Transverse colon (tissue), 4 donors: ENCODE data around the gene BCL6. TPM values are rescaled to one million over a fixed set of nuclear protein-coding genes. Genes with fewer than 3 reads are reported as not detected.

Experiments used
- DNase-seq: peaks from one replicate; pipeline ENCODE4 v3.0.0-alpha.2; 2019
- H3K27ac ChIP-seq, 4 donors: fragments of 200-600 bp; sonication (generic); 2 replicates each; pipeline ENCODE4 v1.5.1; 2016 to 2018; ENCODE audit warnings: inconsistent platforms in 4 of 4
- H3K27me3 ChIP-seq: fragments of 200-600 bp; sonication (generic); 2 replicates; pipeline ENCODE4 v1.5.1; 2017; ENCODE audit warnings: inconsistent platforms
- H3K36me3 ChIP-seq, 4 donors: fragments of 200-600 bp; sonication (generic); 2 replicates each; pipeline ENCODE4 v1.5.1; 2017 to 2019; ENCODE audit warnings: inconsistent platforms in 4 of 4
- H3K4me1 ChIP-seq, 4 donors: fragments of 200-600 bp; sonication (generic); 2 replicates each; pipeline ENCODE4 v1.5.1; 2017 to 2020; ENCODE audit warnings: inconsistent platforms in 4 of 4
- H3K4me3 ChIP-seq, 4 donors: fragments of 200-600 bp; sonication (generic); 1 replicate in 1 of 4; 2 replicates in 3 of 4; pipeline versions ENCODE4 v1.5.1 to v1.6.1; 2017 to 2019; ENCODE audit warnings: inconsistent platforms in 4 of 4
- H3K9me3 ChIP-seq, 2 donors: fragments of 200-600 bp; sonication (generic); 2 replicates each; pipeline ENCODE4 v1.5.1; 2017 to 2019; ENCODE audit warnings: inconsistent platforms in 2 of 2
- EP300 ChIP-seq: sonication (generic); formaldehyde crosslinking; IDR thresholded peaks from one replicate; pipeline ENCODE4 v1.6.1; 2017; ENCODE audit warnings: antibody characterized with exemption, low read depth
- POLR2A ChIP-seq: fragments of 450-650 bp; IDR thresholded peaks from one replicate; pipeline ENCODE4 v1.6.1; 2016; ENCODE audit warnings: antibody characterized with exemption, mild to moderate bottlenecking, moderate library complexity
- POLR2AphosphoS5 ChIP-seq, 3 donors: sonication (generic); formaldehyde crosslinking; IDR thresholded peaks; one replicate each; pipeline ENCODE4 v1.6.1; 2016; ENCODE audit warnings: antibody characterized with exemption in 3 of 3
- WGBS, 2 donors: methylation state at CpG; one replicate each; pipeline ENCODE4 v1.1.5; 2018; ENCODE audit warnings: low coverage in 1 of 2; 5-methylcytosine and 5-hydroxymethylcytosine counted together
- in situ Hi-C, 4 donors: fragments of 200-750 bp; cut with MboI; loops; one replicate each; pipeline versions ENCODE4 v1.15.0 to v1.15.1; 2017; ENCODE audit warnings: low sequenced_read_pairs in 3 of 4, low pct_ligation_motif_present in 1 of 4, low pct_unique_long_range_greater_than_20kb in 1 of 4
- intact Hi-C: fragments of 100-400 bp; cut with DNase I; formaldehyde crosslinking; loops from one replicate; pipeline ENCODE4 v1.15.1; 2023; ENCODE audit warnings: low total_unique reads
- total RNA-seq, 4 donors: library from RNA; depleted of rRNA; stranded (reverse); fragments of >200 nt; gene quantifications; one replicate each; pipeline ENCODE4 v1.1.0, GENCODE V29; 2016
- TF ChIP-seq, protein P1 (sequence below), 5 experiments: fragments of 200-600 bp in 3 of 5; fragments of 450-650 bp in 2 of 5; sonication (generic) in 3 of 5; IDR thresholded peaks; 1 replicate in 2 of 5; 2 replicates in 3 of 5; pipeline ENCODE4 v1.5.1; 2016 to 2017; ENCODE audit warnings: antibody characterized with exemption in 5 of 5, inconsistent platforms in 3 of 5, mild to moderate bottlenecking in 2 of 5, moderate library complexity in 1 of 5

Gene BCL6
- total RNA-seq, 4 donors from 2014 or later, result 18.7 to 65.5 (median 32.5) TPM

DNA sequence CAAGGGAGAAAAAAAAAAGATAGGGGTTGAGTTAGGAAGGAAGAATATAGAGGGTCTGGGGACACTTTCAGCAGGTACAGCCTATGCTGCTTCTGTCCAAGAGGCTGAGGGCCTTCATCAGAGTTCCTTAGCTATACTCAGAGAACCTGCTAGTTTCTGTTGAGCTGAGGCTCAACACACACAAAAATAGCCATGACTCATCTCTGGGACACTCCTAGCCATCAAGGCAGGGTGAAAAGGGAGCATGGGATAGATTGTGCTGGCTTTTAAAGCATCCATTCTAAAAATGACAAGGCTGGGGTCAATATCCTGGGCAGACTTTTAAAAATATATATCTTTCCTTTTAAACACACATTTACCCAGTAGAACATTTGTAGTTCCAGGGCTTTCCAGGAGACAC is 40.1 kb downstream of the BCL6 start:
- no peak overlapping the region for H3K27ac ChIP-seq
- no peak for DNase-seq
- TF ChIP-seq POLR2A (no peak), EP300 (no peak), POLR2AphosphoS5 (IDR thresholded peaks at IDR 0.05) (no peak)
- TF ChIP-seq, protein P1, sequence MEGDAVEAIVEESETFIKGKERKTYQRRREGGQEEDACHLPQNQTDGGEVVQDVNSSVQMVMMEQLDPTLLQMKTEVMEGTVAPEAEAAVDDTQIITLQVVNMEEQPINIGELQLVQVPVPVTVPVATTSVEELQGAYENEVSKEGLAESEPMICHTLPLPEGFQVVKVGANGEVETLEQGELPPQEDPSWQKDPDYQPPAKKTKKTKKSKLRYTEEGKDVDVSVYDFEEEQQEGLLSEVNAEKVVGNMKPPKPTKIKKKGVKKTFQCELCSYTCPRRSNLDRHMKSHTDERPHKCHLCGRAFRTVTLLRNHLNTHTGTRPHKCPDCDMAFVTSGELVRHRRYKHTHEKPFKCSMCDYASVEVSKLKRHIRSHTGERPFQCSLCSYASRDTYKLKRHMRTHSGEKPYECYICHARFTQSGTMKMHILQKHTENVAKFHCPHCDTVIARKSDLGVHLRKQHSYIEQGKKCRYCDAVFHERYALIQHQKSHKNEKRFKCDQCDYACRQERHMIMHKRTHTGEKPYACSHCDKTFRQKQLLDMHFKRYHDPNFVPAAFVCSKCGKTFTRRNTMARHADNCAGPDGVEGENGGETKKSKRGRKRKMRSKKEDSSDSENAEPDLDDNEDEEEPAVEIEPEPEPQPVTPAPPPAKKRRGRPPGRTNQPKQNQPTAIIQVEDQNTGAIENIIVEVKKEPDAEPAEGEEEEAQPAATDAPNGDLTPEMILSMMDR (IDR thresholded peaks at IDR 0.05), result no peak
- intact Hi-C loops (no loop called here), in situ Hi-C loops (loop anchor here in 1 of 4 donors (10.0 kb wide), 1 partner anchor 480 kb away; no protein-coding TSS in a partner anchor)
- no peaks in the 10 kb centered on the region for H3K36me3 ChIP-seq
- no peak overlapping the region for H3K4me3 ChIP-seq
- no peaks in the 10 kb centered on the region for H3K4me1 ChIP-seq
- no peaks in the 10 kb centered on the region for H3K27me3 ChIP-seq
- H3K9me3 ChIP-seq, result no peaks in the 10 kb centered on the region

DNA sequence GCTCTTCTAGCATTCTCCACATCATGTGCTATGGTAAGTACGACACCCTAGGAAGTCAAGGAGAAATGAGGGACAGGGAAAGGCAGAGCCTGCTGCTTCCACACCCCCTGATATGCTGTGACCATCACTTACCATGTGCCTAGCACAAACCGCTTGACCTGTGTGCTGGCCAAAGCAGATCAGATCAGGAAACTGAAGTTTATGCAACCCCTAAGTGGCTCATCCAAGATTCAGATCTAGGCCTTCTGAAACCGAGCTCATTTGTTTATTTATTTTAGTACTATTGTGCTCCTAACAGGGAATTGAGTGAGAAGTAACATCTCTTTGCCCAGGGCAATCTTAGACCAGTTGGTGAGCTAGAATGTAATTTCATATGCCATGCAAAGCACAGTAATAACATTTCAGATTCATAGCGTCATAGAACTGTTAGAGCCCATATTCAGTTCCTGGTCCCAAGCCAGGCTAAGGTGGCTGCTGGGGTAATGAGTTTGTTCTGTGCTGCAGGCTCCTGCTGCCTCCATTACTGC is 42.7 kb downstream of the BCL6 start, which contains the start of gene RTP2:
TSS of gene RTP2 (minus strand) at position 51 of the 527 bp plus-strand sequence. CDS start 429 bp downstream, outside the sequence.
- Histone ChIP-seq H3K4me1 (no peaks in the 10 kb centered on the region), H3K4me3 (no peak within 1 kb of the TSS), H3K9me3 (no peaks in the 10 kb centered on the region), H3K27me3 (no peaks in the 10 kb centered on the region), H3K36me3 (no peaks in the 10 kb centered on the region), H3K27ac (no peak within 1 kb of the TSS)
- in situ Hi-C loops, result loop anchor here in 1 of 4 donors (10.0 kb wide), 1 partner anchor 478 kb away; no protein-coding TSS in a partner anchor
- intact Hi-C loops, result no loop called here
- 0 to 64% methylated on average over 1 to 4 of the region's 4 CpGs for WGBS, 2 donors
- no peak for TF ChIP-seq POLR2A
- TF ChIP-seq, protein P1 (IDR thresholded peaks at IDR 0.05), result no peak
- TF ChIP-seq EP300, result no peak
- TF ChIP-seq POLR2AphosphoS5 (IDR thresholded peaks at IDR 0.05), result no peak
- DNase-seq, result no peak

DNA sequence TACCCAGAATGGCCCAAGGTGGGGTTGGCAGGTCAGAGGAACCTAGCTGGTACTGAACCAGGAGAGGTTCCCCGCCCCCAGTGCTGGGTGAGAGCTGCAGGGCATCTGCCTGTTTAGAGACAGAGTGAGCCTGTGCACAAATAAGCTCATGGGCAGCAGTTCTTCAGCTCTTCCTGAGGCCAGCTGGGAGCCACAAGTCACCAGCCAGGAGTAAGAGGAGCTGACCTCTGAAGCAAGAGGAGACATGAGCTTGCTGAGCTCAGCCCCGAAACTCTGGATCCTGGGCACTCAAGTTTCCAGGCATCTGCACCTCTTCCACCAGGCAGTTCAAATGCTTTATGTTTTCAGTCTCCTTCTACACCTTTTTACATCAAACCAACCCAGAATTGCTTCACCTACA is 45.0 kb downstream of the BCL6 start:
- in situ Hi-C loops (loop anchor here in 1 of 4 donors (10.0 kb wide), 1 partner anchor 475 kb away; no protein-coding TSS in a partner anchor), intact Hi-C loops (no loop called here)
- Histone ChIP-seq H3K36me3 (no peaks in the 10 kb centered on the region), H3K27me3 (no peaks in the 10 kb centered on the region), H3K4me1 (no peaks in the 10 kb centered on the region), H3K4me3 (no peak overlapping the region), H3K27ac (no peak overlapping the region), H3K9me3 (no peaks in the 10 kb centered on the region)
- no peak for DNase-seq
- 97% methylated on average over 2 of the region's 2 CpGs; no CpG with 5 or more reads in 1 of the 2 donors for WGBS, 2 donors
- TF ChIP-seq, protein P1 (IDR thresholded peaks at IDR 0.05), result no peak
- TF ChIP-seq EP300 (no peak), POLR2A (no peak), POLR2AphosphoS5 (IDR thresholded peaks at IDR 0.05) (no peak)

DNA sequence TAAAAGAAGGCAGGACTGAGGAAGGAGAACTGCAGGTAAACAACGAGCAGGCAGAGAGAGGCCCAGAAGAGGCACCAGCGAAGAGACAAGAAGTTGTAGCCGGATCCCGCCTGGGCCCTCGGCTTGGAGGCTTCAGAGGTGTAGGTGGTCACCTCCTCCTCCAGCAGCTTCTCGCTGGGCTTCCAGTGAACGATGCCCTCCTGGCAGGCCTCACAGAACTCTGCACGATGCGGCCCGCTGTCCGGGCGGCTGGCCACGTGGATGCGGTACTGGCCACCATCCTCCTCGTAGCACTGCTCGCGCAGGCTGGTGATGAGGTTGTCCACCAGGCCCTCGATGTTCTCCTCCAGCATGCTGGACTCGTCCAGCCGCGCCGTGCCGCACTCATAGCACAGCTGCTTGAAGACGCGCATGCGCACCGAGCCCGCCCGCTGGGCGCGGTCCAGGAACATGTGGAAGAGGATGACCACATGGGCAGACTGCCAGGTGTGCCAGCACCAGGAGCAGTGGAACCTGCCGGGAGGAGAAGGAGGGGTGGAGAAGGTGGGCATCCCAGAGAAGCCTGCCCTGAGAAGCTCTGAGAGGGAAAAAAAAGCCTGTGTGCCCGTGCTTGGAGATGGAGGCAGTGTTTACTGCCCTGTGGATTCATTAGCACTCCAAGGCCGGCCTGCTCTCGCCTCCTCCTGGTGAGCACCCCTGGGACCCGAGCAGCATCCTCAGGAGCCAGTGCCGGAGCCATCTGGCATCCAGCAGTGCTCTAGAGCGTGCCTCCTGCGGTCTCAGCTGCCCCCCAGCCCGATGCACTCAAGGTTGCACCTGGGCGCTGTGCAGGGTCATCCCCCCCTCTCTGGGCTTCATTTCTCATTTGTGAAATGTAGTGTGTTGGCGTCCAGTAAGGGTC is 46.5 kb downstream of the BCL6 start:
- Histone ChIP-seq H3K27ac (no peak overlapping the region), H3K9me3 (no peaks in the 10 kb centered on the region), H3K4me3 (no peak overlapping the region), H3K36me3 (no peaks in the 10 kb centered on the region), H3K4me1 (no peaks in the 10 kb centered on the region), H3K27me3 (no peaks in the 10 kb centered on the region)
- TF ChIP-seq POLR2AphosphoS5 (IDR thresholded peaks at IDR 0.05) (no peak), EP300 (no peak), POLR2A (no peak)
- TF ChIP-seq, protein P1 (IDR thresholded peaks at IDR 0.05), result no peak
- intact Hi-C loops (no loop called here), in situ Hi-C loops (no loop called here)
- DNase-seq, result no peak
- 87 to 88% methylated on average over 5 to 27 of the region's 42 CpGs for WGBS, 2 donors
